Upper lobe of left lung (tissue), 4 donors: ENCODE results near the gene METTL23.

ENCODE experiments used
- EP300 ChIP-seq, 4 donors: sonication (generic); formaldehyde crosslinking; IDR thresholded peaks; one replicate each; pipeline ENCODE4 v1.5.1; 2017; ENCODE audit warnings: antibody characterized with exemption in 4 of 4, control low read depth in 2 of 4
- POLR2A ChIP-seq, 4 donors: fragments of 450-650 bp; IDR thresholded peaks; one replicate each; pipeline ENCODE4 v1.5.1; 2016 to 2017; ENCODE audit warnings: antibody characterized with exemption in 4 of 4, mild to moderate bottlenecking in 2 of 4
- POLR2AphosphoS5 ChIP-seq, 2 donors: sonication (generic); formaldehyde crosslinking; IDR thresholded peaks; one replicate each; pipeline ENCODE4 v1.5.1; 2017; ENCODE audit warnings: antibody characterized with exemption in 2 of 2
- TF ChIP-seq, protein P1 (sequence below), 6 experiments: fragments of 450-650 bp in 4 of 6; fragments of 200-600 bp in 2 of 6; sonication (generic) in 2 of 6; IDR thresholded peaks; one replicate each; pipeline ENCODE4 v1.5.1; 2016 to 2019; ENCODE audit warnings: antibody characterized with exemption in 6 of 6

GRCh38 chr17:76714822-76715495 is 11.7 kb upstream of the METTL23 start:
- TF ChIP-seq POLR2A (IDR thresholded peaks at IDR 0.05) (no peak), POLR2AphosphoS5 (IDR thresholded peaks at IDR 0.05) (no peak), EP300 (IDR thresholded peaks at IDR 0.05) (no peak)
- TF ChIP-seq, protein P1, sequence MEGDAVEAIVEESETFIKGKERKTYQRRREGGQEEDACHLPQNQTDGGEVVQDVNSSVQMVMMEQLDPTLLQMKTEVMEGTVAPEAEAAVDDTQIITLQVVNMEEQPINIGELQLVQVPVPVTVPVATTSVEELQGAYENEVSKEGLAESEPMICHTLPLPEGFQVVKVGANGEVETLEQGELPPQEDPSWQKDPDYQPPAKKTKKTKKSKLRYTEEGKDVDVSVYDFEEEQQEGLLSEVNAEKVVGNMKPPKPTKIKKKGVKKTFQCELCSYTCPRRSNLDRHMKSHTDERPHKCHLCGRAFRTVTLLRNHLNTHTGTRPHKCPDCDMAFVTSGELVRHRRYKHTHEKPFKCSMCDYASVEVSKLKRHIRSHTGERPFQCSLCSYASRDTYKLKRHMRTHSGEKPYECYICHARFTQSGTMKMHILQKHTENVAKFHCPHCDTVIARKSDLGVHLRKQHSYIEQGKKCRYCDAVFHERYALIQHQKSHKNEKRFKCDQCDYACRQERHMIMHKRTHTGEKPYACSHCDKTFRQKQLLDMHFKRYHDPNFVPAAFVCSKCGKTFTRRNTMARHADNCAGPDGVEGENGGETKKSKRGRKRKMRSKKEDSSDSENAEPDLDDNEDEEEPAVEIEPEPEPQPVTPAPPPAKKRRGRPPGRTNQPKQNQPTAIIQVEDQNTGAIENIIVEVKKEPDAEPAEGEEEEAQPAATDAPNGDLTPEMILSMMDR (IDR thresholded peaks at IDR 0.05): peak; percentile 52 to 75 (median 63)
